Activated naive CD4-positive, alpha-beta T cell treated with Interleukin-2 at 50 U/mL for 16 hours (primary cell): ENCODE results near the gene COL4A2.

Source experiments
- DNase-seq: peaks from one replicate; pipeline ENCODE4 v3.0.0-alpha.2; 2020

Gene COL4A2

GRCh38 chr13:110423689-110424302 lies 116.7 kb downstream of the COL4A2 start:
- DNase-seq = no peak

- no peak for DNase-seq
These were observed 117.7 kb downstream of the COL4A2 start for GRCh38 chr13:110424569-110425443.

GRCh38 chr13:110425444-110425780 lies 118.3 kb downstream of the COL4A2 start:
- DNase-seq = no peak

- DNase-seq = no peak
These were observed 119.7 kb downstream of the COL4A2 start for GRCh38 chr13:110426735-110427134.

- DNase-seq = no peak
These were observed 121.2 kb downstream of the COL4A2 start for GRCh38 chr13:110428313-110428712.

GRCh38 chr13:110430391-110431336 lies 123.6 kb downstream of the COL4A2 start:
- DNase-seq = no peak

- DNase-seq = no peak
These were observed 124.6 kb downstream of the COL4A2 start for GRCh38 chr13:110431425-110432294.

- no peak for DNase-seq
These were observed 125.4 kb downstream of the COL4A2 start for GRCh38 chr13:110432522-110432921.

GRCh38 chr13:110433014-110433413 lies 125.9 kb downstream of the COL4A2 start:
- no peak for DNase-seq

GRCh38 chr13:110434629-110435028 lies 127.5 kb downstream of the COL4A2 start:
- DNase-seq = no peak

GRCh38 chr13:110435331-110435730 lies 128.2 kb downstream of the COL4A2 start:
- DNase-seq = no peak

GRCh38 chr13:110436276-110436675 lies 129.2 kb downstream of the COL4A2 start:
- DNase-seq = no peak

- DNase-seq = no peak
These were observed 129.8 kb downstream of the COL4A2 start for GRCh38 chr13:110436786-110437370.

GRCh38 chr13:110438211-110438610 lies 131.1 kb downstream of the COL4A2 start:
- DNase-seq = no peak

- no peak for DNase-seq
These were observed 131.7 kb downstream of the COL4A2 start for GRCh38 chr13:110438776-110439175.

- no peak for DNase-seq
These were observed 134.1 kb downstream of the COL4A2 start for GRCh38 chr13:110440946-110441731.

GRCh38 chr13:110442930-110443621 lies 136.0 kb downstream of the COL4A2 start:
- no peak for DNase-seq

GRCh38 chr13:110443622-110444225 lies 136.6 kb downstream of the COL4A2 start:
- DNase-seq = no peak

GRCh38 chr13:110444226-110444653 lies 137.2 kb downstream of the COL4A2 start:
- no peak for DNase-seq

- no peak for DNase-seq
These were observed 138.1 kb downstream of the COL4A2 start for GRCh38 chr13:110445183-110445582.
